NCI-H1048 (cell line): Measurements from ENCODE around the gene RFX3.

Source experiments
- DNase-seq: peaks from one replicate; lab custom pipeline; 2025; lab: John Stamatoyannopoulos, UW

Gene RFX3

GRCh38 chr9:3525836-3526164 is at the start of gene RFX3:
RFX3 (minus strand) TSS chr9:3526001; CDS start chr9:3395588, 130,413 bp downstream.
- DNase-seq = peak; percentile 84

- DNase-seq = no peak
Observed at GRCh38 chr9:3571500-3571899, 45.7 kb upstream of the RFX3 start.

DNA sequence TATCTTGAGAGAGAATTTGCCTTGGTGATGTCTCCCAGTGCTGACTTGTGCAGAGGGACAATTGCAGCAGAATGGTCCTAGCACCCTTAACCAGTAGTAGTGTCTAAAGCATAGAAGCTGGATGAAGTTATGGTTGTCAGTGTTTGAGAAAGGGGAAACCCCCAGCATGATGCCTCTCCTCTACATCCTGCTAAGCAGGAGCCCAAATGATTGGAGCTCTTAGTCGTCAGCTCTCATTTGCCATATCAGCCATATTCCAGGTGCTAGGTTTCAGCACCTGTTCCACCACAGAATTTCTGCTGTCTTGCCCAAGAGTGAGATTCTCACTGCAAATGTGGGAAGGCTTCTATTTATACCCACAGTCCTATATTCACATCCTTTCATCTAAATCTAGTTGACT is 43.7 kb upstream of the RFX3 start:
- DNase-seq = no peak

- DNase-seq = no peak
Observed at GRCh38 chr9:3567988-3568387, 42.2 kb upstream of the RFX3 start.

DNA sequence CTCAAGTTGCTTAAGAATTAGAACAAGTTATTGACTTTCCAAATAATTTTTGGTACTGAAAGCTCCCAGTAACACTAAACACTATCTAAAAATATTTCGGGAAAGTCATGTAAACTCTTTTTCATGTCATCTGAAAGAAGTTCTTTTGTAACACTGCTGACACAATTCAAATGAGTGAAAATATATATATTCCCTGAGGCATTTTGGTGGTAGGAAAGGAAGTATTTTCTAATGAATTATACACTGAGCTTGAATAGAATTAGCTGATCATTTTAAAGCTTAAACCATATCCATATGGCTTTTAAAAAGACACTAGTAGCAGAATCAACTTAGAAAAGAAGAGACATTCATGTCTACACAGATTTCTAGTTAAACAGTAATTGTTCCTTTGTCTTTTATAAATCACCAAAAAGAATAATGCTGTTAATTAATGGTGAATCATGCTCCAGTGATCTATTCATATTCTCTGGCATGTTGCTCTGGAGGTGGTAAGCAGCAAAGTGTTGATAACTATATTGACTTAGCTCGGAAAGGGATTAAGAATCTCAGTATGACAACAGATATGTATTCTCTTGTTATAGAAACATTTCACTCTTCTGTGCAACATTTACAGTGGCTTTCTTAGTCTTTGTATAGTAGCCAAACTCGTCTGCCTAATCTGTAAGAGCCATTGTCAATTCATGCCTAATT is 27.4 kb upstream of the RFX3 start:
- DNase-seq = no peak

GRCh38 chr9:3549225-3549624 is 23.4 kb upstream of the RFX3 start:
- peak; percentile 64 for DNase-seq

- DNase-seq = no peak
Observed at GRCh38 chr9:3548648-3549047, 22.8 kb upstream of the RFX3 start.

- no peak for DNase-seq
Observed at GRCh38 chr9:3541206-3541605, 15.4 kb upstream of the RFX3 start.

DNA sequence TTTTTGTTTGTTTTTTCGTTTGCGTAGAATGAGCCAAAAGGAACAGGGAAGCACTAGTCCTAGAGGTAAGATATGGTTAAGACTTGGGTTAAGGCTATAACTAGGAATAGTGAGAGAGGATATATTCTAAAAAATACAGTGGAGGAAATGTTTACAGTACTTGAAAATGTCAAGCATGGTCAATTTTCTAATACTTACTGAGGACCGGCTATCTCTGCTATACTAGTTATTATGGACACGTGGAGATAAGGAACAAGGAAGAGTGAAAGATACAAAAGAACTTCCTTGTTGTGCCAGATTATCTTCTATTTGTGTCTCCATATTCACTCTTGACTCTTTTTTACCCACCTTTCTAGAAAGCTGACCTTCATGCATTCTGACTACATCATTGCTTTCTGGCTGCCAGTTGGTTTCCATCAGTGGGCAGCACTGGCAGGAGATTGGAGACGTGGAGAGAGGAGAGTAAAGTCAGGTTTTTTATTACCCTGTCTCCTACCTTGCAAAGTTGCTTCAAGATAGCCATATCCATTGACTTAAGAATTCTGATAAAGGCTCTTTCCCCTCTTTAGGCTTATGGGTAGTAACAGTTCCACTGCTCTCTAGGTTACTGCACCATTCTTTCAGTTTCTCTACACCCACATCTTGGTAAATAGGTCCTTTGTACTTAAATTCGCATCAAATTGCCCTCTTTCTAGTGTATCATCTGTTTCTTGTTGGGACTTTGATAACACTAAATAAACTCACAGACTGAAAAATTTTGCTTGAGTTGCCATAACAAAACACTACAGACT is 9.0 kb upstream of the RFX3 start:
- DNase-seq = no peak

GRCh38 chr9:3532158-3532557 is 6.4 kb upstream of the RFX3 start:
- no peak for DNase-seq

GRCh38 chr9:3528451-3528850 is 2.6 kb upstream of the RFX3 start:
- no peak for DNase-seq

DNA sequence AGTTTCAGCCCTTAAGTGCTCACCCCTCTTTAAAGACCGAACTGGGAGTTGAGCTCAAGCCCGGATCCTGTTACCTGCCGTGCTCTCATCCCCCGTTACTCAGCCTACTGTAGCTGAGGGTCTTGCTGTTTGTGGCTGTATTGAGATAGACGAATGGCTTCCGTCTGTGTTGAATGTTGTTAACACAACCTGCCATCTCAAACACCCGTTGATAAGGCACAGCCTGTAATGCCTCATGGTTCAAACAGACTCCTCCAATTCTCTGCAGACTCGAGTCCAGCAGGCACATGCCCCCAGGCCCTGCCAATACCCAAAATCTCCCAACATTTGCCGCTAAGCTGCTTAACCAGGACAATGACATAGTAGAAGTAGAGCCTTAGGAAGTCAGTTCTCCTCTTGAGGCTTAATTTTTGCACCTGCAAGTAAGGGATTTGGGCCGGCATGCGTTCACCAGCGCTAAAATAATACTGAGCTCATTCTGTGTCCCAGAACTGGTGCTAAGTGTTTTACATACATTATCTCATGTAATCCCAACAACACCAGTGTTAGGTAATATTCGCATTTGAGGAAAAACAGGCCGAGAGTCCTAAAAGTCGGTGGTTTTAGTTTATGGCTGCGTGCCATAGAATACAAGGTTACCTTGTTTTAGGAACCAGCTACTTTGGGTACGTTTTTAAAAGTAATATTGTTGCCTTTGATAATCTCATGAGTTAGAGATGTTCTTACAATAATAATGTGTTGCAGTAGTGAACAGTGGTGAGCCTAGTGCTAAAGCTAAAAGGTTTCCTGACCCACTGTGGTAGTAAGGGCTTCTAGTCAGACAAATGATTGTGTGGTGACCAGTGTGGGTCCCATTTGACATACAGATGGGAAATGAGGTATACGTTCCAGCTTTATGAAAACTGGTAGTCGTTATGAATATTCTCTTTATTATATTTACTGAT is 1.5 kb upstream of the RFX3 start:
- no peak for DNase-seq

DNA sequence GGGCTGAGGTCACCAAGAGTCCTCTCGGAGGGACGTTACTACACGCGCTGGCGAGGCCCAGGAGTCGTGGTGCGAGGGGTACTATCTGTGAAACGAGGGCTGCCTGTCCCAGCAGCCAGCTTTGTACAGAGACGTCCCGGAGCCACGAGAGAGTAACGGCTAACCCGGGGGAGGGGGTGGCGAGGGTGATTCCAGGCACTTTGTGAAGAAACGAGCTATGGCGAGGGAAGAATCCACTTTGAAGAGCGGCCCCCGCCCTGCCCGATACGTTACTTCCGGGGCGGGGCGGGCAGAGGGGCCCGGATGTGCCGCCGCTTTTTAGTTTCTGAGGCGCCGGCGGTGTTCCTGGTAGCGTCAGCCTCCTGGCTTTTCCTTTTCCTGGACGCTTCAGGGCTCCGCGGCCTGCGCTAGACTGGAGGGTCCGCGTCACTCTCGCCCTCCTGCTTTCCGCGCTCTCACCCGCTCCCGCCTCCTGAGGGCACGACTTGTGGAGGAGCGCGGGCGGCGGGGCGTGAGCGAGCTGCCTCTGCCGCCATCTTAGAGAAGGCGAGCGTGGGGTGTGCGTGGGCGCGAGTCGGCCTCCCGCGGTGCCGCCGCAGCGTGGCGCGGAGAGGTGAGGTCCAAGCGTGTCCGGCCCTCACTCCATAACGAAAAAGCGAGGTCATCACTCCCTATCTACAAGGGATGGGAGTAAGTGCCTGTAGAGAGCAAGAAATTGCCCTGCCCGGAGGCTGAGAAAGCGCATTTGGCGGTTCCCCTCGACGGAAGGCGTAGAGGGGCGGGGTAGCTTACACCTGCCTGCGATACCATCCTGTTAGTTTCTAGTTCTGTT is 580 bp upstream of the RFX3 start:
- DNase-seq = peak; percentile 86

DNA sequence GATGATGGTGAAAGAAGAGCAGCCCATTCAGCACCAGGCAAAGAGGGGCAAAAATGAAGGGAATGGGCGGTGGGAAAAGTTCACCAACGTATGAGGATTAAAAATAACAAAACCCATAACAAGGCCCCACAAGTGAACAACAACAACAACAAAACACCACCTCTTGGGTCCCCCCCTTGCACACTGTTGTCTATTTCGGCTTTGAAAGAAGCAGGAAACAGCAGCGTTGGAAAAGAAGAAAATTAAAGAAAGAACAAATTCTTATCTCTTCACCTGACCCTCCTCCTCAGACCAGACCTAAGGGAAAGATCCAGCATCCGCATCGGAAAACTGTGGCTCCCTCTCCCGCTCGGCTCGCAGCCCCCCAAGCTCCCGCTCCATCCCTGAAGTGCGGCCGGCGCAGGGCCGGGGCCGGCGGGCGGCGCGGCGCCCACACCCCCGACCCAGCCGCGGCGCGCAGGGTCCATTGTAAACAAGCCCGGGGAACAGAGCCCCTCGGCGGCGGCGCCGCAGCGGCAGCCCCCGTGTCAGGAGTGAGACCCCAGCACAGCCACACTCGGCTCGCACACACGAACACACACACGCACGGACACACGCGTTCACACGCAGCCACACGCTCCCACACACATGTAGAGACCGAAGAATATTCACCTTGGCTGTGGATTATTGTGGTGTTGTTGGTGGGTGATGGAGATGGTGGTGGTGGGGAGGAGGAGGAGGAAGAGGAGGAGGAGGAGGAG is 535 bp downstream of the RFX3 start:
- no peak for DNase-seq

DNA sequence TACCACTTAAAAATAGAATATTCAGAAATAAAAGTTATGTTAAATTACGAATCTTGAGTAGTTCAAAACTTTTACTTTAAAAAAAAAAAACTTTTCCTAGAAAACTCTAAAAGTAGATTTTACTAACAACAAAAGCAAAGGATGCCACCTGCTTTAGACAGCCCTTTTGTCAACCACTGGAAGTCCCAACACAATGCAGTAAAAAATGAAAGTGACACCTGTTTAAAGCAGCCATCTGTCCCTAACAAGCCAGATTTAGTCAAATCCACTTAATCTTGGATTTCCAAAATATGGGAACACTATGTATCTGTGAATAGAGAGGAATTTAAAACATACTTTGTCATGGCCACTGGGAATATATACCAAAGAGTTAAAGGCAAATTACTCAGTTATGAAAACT is 3.8 kb downstream of the RFX3 start:
- no peak for DNase-seq

DNA sequence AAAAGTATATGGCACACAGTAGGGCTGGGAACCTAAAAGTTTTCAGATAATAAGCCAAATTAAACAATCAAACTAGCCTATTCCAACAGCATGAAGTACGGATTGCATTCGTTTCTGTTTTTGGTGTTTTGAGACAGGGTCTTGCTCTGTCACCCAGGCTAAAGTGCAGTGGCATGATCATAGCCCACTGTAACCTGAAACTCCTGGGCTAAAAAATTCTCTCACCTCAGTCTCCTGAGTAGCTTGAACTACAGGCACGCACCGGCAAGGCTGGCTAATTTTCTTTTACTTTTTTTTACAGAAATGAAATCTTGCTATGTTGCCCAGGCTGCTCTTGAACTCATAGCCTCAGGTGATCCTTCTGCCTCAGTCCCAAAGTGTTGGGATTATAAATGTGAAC is 5.2 kb downstream of the RFX3 start:
- no peak for DNase-seq

GRCh38 chr9:3517377-3518048 is 8.3 kb downstream of the RFX3 start:
- no peak for DNase-seq

GRCh38 chr9:3516667-3517330 is 9.0 kb downstream of the RFX3 start:
- no peak for DNase-seq

DNA sequence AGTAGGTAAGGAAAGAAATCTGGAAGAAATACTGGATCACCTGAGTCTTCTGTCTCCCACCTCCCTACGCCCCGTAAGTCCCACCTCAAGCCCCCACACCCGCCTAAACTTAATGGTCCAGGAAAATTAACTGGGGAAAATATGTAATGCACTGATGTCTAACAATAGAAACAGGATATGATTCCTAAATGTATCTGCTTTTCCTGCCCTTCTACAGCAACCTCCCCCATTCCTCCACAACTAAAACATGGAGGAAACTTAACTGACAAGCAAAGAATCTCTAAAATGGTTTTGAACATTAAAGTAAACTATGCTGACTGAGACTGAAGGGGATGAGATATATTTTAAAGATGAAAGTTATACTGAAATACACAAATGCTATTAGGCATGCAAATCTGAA is 10.4 kb downstream of the RFX3 start:
- DNase-seq = no peak

DNA sequence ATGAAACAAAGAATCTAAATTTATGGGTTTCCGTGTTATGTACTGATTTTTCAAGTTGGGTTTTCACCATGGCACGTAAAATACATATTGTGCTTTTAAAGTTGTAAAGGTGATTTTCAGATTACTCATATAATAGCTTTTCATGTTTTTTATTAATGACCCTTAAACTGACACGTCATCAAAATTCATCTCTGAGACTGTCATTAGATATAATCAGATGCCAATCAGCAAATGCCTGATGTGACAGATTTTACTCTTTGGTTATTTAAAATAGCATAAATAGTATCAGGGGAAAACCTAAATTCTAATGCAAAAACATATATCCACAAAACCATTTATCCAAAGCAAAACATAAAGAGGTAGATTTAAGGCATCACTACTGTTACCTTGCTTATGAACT is 11.0 kb downstream of the RFX3 start:
- no peak for DNase-seq
